Right atrium auricular region (tissue), 2 donors: Measurements from ENCODE around the gene UBN1. TPM values are rescaled to one million over a fixed set of nuclear protein-coding genes. Genes with fewer than 3 reads are reported as not detected.

Experiments
- DNase-seq: peaks from one replicate; pipeline ENCODE4 v3.0.0-alpha.2; 2019; ENCODE audit warnings: low spot score
- H3K27ac ChIP-seq, 2 donors: fragments of 200-600 bp; sonication (generic); 1 replicate in 1 of 2; 2 replicates in 1 of 2; pipeline ENCODE4 v1.5.1; 2016 to 2019
- H3K27me3 ChIP-seq, 2 donors: fragments of 200-600 bp; sonication (generic); one replicate each; pipeline versions ENCODE4 v1.5.1 to v1.6.0; 2017 to 2019
- H3K36me3 ChIP-seq: fragments of 200-600 bp; sonication (generic); one replicate; pipeline ENCODE4 v1.5.1; 2016
- H3K4me1 ChIP-seq, 2 donors: fragments of 200-600 bp; sonication (generic); one replicate each; pipeline versions ENCODE4 v1.5.1 to v1.6.0; 2017 to 2019
- H3K4me3 ChIP-seq, 2 donors: fragments of 200-600 bp; sonication (generic); 1 replicate in 1 of 2; 2 replicates in 1 of 2; pipeline ENCODE4 v1.5.1; 2017 to 2019; ENCODE audit warnings: mild to moderate bottlenecking in 1 of 2, moderate library complexity in 1 of 2
- H3K9me3 ChIP-seq, 2 donors: fragments of 200-600 bp; sonication (generic); one replicate each; pipeline ENCODE4 v1.5.1; 2019
- CTCF ChIP-seq, 2 donors: fragments of 200-600 bp; sonication (generic); IDR thresholded peaks; one replicate each; pipeline ENCODE4 v1.5.1; 2019; ENCODE audit warnings: antibody characterized with exemption in 2 of 2
- total RNA-seq, 2 donors: library from RNA; depleted of rRNA; stranded (reverse); fragments of >200 nt; gene quantifications; one replicate each; pipeline ENCODE4 v1.1.0, GENCODE V29; 2016

UBN1 gene
- total RNA-seq, 2 donors from 2014 or later: 26.1 to 29.7 TPM

GRCh38 chr16:4800290-4801041, 46.8 kb upstream of the UBN1 start:
- no peak for TF ChIP-seq CTCF (IDR thresholded peaks at IDR 0.05)
- Histone ChIP-seq H3K4me3 (no peak overlapping the region), H3K27me3 (no peaks in the 10 kb centered on the region), H3K4me1 (peaks cover 0 to 44% of the 10 kb centered on the region in 2 donors), H3K36me3 (peaks cover 21% of the 10 kb centered on the region), H3K9me3 (no peaks in the 10 kb centered on the region), H3K27ac (no peak overlapping the region)
- no peak for DNase-seq

GRCh38 chr16:4801051-4801961, 46.0 kb upstream of the UBN1 start:
- no peaks in the 10 kb centered on the region for H3K27me3 ChIP-seq
- DNase-seq: no peak
- H3K27ac ChIP-seq: peak overlapping the region; percentile 88 to 94
- H3K4me1 ChIP-seq: peaks cover 0 to 47% of the 10 kb centered on the region in 2 donors
- H3K36me3 ChIP-seq: peaks cover 26% of the 10 kb centered on the region
- H3K4me3 ChIP-seq: peak overlapping the region; percentile 81 to 87
- H3K9me3 ChIP-seq: no peaks in the 10 kb centered on the region
- no peak for TF ChIP-seq CTCF (IDR thresholded peaks at IDR 0.05)

DNA sequence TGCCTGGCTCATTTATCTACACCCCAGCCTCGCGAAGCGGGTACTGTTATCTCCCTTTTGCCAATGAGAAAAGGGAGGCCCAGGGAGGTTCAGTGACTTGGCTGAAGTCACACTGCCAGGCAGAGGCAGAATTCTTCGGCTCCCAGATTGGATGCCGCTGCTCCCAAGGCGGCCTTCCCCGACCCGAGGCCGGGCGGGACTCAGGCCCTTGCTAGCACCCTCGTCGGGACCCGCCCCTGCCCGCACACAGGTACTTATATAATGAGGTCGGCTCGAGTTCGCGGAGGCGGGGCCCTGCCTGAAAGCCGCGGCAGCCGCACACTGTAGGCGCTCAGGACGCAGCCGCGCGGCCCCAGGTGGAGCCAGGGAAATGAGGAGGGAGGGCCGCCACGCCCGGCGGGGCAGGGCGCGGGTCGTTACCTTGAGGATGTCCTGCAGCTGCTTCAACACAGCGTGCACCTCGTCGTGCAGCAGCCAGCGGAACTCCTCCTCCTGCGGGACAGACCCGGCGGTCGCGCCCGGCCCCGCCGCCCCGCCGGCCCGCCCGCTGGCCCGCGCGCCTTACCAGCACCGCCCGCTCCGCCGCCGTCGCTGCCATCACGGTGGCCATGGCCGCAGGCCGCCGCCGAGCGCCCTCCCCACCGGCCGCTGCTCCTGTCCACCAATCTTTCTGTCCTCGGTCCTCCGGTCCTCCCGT, 45.2 kb upstream of the UBN1 start, which contains the start of gene ROGDI:
TSS of gene ROGDI (minus strand) at position 672 of the 697 bp plus-strand sequence. CDS start at position 610, 62 bp downstream.
- peaks cover 28% of the 10 kb centered on the region for H3K36me3 ChIP-seq
- H3K27me3 ChIP-seq: no peaks in the 10 kb centered on the region
- H3K4me3 ChIP-seq: peak within 1 kb of the TSS; percentile 81 to 87

DNA sequence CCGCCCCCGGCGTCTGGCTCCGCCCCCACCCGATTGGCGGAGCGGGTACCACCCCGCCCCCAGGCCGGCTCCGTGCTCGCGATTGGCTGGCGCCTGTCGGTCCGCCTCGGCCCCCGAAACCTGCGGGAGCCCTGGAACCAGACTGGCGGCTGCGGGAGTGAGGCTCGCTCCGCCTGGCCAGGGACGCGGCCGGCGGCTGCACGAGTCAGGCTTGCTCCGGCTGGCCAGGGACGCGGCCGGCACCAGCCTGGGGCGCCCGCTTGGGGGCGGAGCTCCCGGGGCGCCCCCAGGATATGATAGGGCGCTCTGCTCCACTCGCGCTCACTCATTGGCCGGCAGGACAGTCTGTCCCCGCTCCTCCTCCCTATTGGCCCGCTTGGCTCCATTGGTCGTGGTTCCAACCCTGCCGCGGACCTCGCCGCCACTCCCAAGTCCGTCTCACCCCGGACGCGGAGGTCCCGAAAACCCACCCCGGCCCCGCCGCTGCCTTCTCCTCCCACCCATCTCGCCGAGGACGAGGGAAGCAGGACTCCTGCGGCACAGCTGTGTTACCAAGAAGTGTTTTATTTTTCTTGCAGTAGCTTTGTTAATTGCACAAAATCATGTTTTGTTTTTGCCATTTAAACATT, 44.5 kb upstream of the UBN1 start:
- Histone ChIP-seq H3K27me3 (no peaks in the 10 kb centered on the region), H3K36me3 (peaks cover 28% of the 10 kb centered on the region), H3K4me3 (peak overlapping the region; percentile 81 to 87), H3K27ac (peak overlapping the region; percentile 88 to 94), H3K9me3 (no peaks in the 10 kb centered on the region), H3K4me1 (peaks cover 0 to 47% of the 10 kb centered on the region in 2 donors)
- peak; percentile 94 for DNase-seq
- peak in 1 of 2 donors; percentile 58 for TF ChIP-seq CTCF (IDR thresholded peaks at IDR 0.05)

More for the DNA sequence above, 45.2 kb upstream of the UBN1 start, which contains the start of gene ROGDI:
- TF ChIP-seq CTCF (IDR thresholded peaks at IDR 0.05): no peak
- peak; percentile 74 for DNase-seq
- peak within 1 kb of the TSS; percentile 88 to 94 for H3K27ac ChIP-seq
- H3K9me3 ChIP-seq: no peaks in the 10 kb centered on the region
- H3K4me1 ChIP-seq: peaks cover 0 to 47% of the 10 kb centered on the region in 2 donors

DNA sequence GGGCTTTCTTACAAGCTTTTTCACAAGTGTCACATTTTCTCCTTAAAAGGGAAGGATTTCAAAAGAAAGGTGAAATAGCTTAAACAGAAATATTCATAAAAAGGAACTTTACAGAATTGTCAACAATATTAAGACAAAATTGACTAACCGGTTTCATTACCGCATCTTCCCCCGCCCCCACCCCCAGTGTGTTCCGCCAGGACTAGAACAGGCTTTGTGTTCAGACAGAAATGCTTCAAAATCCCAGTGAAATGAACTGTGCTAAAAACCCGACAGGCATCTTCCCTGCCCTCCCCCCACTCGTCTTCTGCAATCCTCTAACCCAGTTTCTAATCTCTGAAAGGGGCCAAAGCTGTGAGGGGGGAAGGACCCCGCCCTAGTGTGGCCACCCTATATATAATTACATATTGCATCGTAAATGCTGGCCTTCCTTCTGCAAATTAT, 43.9 kb upstream of the UBN1 start:
- TF ChIP-seq CTCF (IDR thresholded peaks at IDR 0.05): no peak
- no peaks in the 10 kb centered on the region for H3K9me3 ChIP-seq
- peak overlapping the region in 1 of 2 donors; percentile 94 for H3K27ac ChIP-seq
- no peak for DNase-seq
- H3K36me3 ChIP-seq: peaks cover 35% of the 10 kb centered on the region
- peaks cover 0 to 47% of the 10 kb centered on the region in 2 donors for H3K4me1 ChIP-seq
- no peaks in the 10 kb centered on the region for H3K27me3 ChIP-seq
- H3K4me3 ChIP-seq: peak overlapping the region; percentile 81 to 87
